ENCODE results near the gene TTC38.
A peak's percentile ranks its signal among the peaks of the same experiment; 100 is the strongest.

TTC38 gene

GRCh38 chr22:46250783-46251125 lies 17.1 kb upstream of the TTC38 start:
- POLR2A ChIA-PET: interaction anchor here (0.6 to 1.5 kb wide), 9 partner anchors 9 to 254 kb away, joined by 3 to 9 read pairs (median 3); partner anchors contain the start of genes PKDREJ, TRMU and TTC38
- no peak for TF ChIP-seq CTCF (IDR thresholded peaks at IDR 0.05; ENCODE audit: insufficient read depth, low read length, missing control alignments)
- peak overlapping the region; percentile 87 for H3K4me3 ChIP-seq (ENCODE audit: low read depth, low read length)
- no peak for DNase-seq (ENCODE audit: low read depth, low spot score)
- CTCF ChIA-PET: interaction anchor here (0.7 to 1.4 kb wide), 2 partner anchors 17 to 129 kb away, joined by 3 read pairs; partner anchors contain the start of gene TTC38

- H3K4me3 ChIP-seq (ENCODE audit: low read depth, low read length): peak overlapping the region; percentile 87
- TF ChIP-seq CTCF (IDR thresholded peaks at IDR 0.05; ENCODE audit: insufficient read depth, low read length, missing control alignments): no peak
- ChIA-PET POLR2A (no interaction called here), CTCF (interaction anchor here (1.4 kb wide), 1 partner anchor 129 kb away, joined by 4 read pairs; no protein-coding TSS in a partner anchor)
- no peak for DNase-seq (ENCODE audit: low read depth, low spot score)
Observed at GRCh38 chr22:46251266-46251665, 16.5 kb upstream of the TTC38 start.

GRCh38 chr22:46251816-46252380 lies 15.9 kb upstream of the TTC38 start:
- DNase-seq (ENCODE audit: low read depth, low spot score): no peak
- H3K4me3 ChIP-seq (ENCODE audit: low read depth, low read length): no peak overlapping the region
- POLR2A ChIA-PET: no interaction called here
- CTCF ChIA-PET: interaction anchor here (0.9 to 1.4 kb wide), 4 partner anchors 17 to 257 kb away, joined by 3 to 5 read pairs (median 4); partner anchors contain the start of gene TTC38
- no peak for TF ChIP-seq CTCF (IDR thresholded peaks at IDR 0.05; ENCODE audit: insufficient read depth, low read length, missing control alignments)

- POLR2A ChIA-PET: no interaction called here
- CTCF ChIA-PET: interaction anchor here (0.6 kb wide), 1 partner anchor 38 kb away, joined by 3 read pairs; no protein-coding TSS in a partner anchor
- no peak for TF ChIP-seq CTCF (IDR thresholded peaks at IDR 0.05; ENCODE audit: insufficient read depth, low read length, missing control alignments)
- no peak overlapping the region for H3K4me3 ChIP-seq (ENCODE audit: low read depth, low read length)
- DNase-seq (ENCODE audit: low read depth, low spot score): no peak
Observed at GRCh38 chr22:46256358-46256958, 11.3 kb upstream of the TTC38 start.

GRCh38 chr22:46259374-46259773 lies 8.4 kb upstream of the TTC38 start:
- CTCF ChIA-PET: interaction anchor here (2.1 kb wide), 1 partner anchor 8 kb away, joined by 4 read pairs; the partner anchor contains the start of gene TTC38
- TF ChIP-seq CTCF (IDR thresholded peaks at IDR 0.05; ENCODE audit: insufficient read depth, low read length, missing control alignments): no peak
- no peak for DNase-seq (ENCODE audit: low read depth, low spot score)
- H3K4me3 ChIP-seq (ENCODE audit: low read depth, low read length): no peak overlapping the region
- POLR2A ChIA-PET: interaction anchor here (1.4 kb wide), 1 partner anchor 9 kb away, joined by 5 read pairs; the partner anchor contains the start of gene CDPF1

GRCh38 chr22:46260038-46260437 lies 7.8 kb upstream of the TTC38 start:
- TF ChIP-seq CTCF (IDR thresholded peaks at IDR 0.05; ENCODE audit: insufficient read depth, low read length, missing control alignments): no peak
- ChIA-PET POLR2A (interaction anchor here (1.4 kb wide), 1 partner anchor 10 kb away, joined by 5 read pairs; the partner anchor contains the start of gene CDPF1), CTCF (interaction anchor here (2.1 kb wide), 1 partner anchor 8 kb away, joined by 4 read pairs; the partner anchor contains the start of gene TTC38)
- DNase-seq (ENCODE audit: low read depth, low spot score): no peak
- H3K4me3 ChIP-seq (ENCODE audit: low read depth, low read length): no peak overlapping the region

All from AG04449 (cell line).